SK-N-MC (cell line): ENCODE data around the gene ANKS1B.

ENCODE experiments used
- EZH2 ChIP-seq: fragments of 200-600 bp; sonication (generic); IDR thresholded peaks from one replicate; pipeline ENCODE4 v1.6.1; 2017; ENCODE audit warnings: antibody characterized with exemption
- POLR2AphosphoS5 ChIP-seq: IDR thresholded peaks from 2 replicates; pipeline ENCODE4 v1.6.1; 2012; ENCODE audit warnings: mild to moderate bottlenecking, low read depth, low read length, borderline replicate concordance

GRCh38 chr12:98770230-98770629 is 1214.5 kb downstream of the ANKS1B start:
- TF ChIP-seq POLR2AphosphoS5: no peak
- no peak for TF ChIP-seq EZH2
